ENCODE measurements around the gene FAM110A. TPM values are rescaled to one million over a fixed set of nuclear protein-coding genes. Genes with fewer than 3 reads are reported as not detected.
"Not testable (repeated sequence)": the region's sequence is repeated elsewhere in the genome, so short reads cannot be mapped to it uniquely, and the experiment has no call there.

FAM110A gene
- total RNA-seq, 1 donor from 2014 or later = 7.1 TPM

DNA sequence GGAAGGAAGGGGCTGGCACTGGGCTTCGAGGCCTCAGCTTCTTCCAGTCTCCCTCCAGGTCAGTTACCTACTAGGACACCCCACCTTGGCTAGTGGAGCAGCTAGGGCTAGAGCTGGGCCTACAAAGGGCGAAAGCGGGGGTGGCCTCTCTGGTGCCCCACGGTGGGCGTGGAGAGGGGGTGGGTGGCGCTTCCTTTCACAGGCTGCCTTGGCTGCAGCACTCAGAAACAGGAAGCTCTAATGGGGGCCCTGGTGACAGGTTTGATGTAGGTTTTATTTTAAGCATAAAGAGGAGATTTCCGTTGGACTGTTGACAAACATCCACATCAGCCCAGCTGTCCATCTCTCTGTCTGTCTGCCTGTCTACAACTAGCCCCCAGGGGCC lies 13.4 kb downstream of the FAM110A start:
- DNase-seq (ENCODE audit: low read depth) = no peak
- peaks cover 17% of the 10 kb centered on the region for H3K36me3 ChIP-seq (ENCODE audit: control insufficient read depth, insufficient read depth, low read length)
- no peaks in the 10 kb centered on the region for H3K27me3 ChIP-seq (ENCODE audit: control insufficient read depth, insufficient read depth, low read length)
- FAIRE-seq = no peak
- H3K4me3 ChIP-seq (ENCODE audit: low read depth, low read length) = no peak overlapping the region
- TF ChIP-seq CTCF (IDR thresholded peaks at IDR 0.05; ENCODE audit: insufficient read depth, low read length, severe bottlenecking) = no peak

DNA sequence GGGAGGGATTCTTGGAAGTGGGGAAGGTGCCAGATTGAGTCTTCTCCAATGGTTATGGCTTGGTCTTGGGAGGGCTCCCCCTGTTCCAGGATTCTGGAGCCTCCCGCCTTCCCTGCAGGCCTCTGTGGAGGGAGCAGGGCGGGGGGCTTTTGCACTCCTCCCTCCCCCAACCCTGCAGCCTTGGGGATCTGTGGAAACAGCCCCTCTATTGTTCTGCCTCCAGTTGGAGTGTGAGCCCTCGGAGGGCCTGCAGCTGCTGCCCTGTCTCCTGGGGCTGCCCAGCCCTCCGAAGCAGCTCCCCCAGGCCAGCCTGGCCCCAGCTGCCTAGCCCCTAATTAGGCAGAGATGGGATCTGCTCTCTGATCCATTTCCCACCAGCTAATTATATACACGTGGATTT lies 14.7 kb downstream of the FAM110A start:
- no peak for TF ChIP-seq CTCF (IDR thresholded peaks at IDR 0.05; ENCODE audit: insufficient read depth, low read length, severe bottlenecking)
- DNase-seq (ENCODE audit: low read depth) (no peak), FAIRE-seq (no peak)
- Histone ChIP-seq H3K4me3 (ENCODE audit: low read depth, low read length) (no peak overlapping the region), H3K27me3 (ENCODE audit: control insufficient read depth, insufficient read depth, low read length) (no peaks in the 10 kb centered on the region), H3K36me3 (ENCODE audit: control insufficient read depth, insufficient read depth, low read length) (peaks cover 17% of the 10 kb centered on the region)

DNA sequence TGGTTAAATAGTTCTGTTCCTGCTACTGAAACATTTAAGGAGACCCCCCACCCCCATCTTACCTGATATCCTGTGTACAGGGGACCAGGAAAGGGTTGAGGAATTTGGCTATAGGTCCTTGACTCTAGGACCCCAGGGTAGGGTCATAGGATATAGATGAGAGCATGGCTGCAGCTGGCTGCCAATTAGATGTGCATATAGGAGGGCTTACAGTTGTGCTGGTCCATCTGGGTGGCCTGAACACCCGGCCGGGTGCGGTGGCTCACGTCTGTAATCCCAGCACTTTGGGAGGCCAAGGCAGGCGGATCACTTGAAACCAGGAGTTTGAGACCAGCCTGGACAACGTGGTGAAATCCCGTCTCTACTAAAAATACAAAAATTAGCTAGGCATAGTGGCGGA lies 15.2 kb downstream of the FAM110A start:
- not testable (repeated sequence) for H3K4me3 ChIP-seq (ENCODE audit: low read depth, low read length); DNase-seq (ENCODE audit: low read depth); FAIRE-seq; H3K27me3 ChIP-seq (ENCODE audit: control insufficient read depth, insufficient read depth, low read length)
- peaks cover 19% of the 10 kb centered on the region for H3K36me3 ChIP-seq (ENCODE audit: control insufficient read depth, insufficient read depth, low read length)

- FAIRE-seq (no peak), DNase-seq (ENCODE audit: low read depth) (no peak)
- H3K4me3 ChIP-seq (ENCODE audit: low read depth, low read length) = no peak overlapping the region
- no peaks in the 10 kb centered on the region for H3K27me3 ChIP-seq (ENCODE audit: control insufficient read depth, insufficient read depth, low read length)
- peaks cover 3% of the 10 kb centered on the region for H3K36me3 ChIP-seq (ENCODE audit: control insufficient read depth, insufficient read depth, low read length)
- TF ChIP-seq CTCF (IDR thresholded peaks at IDR 0.05; ENCODE audit: insufficient read depth, low read length, severe bottlenecking) = no peak
Measured at GRCh38 chr20:853406-853996, 20.0 kb downstream of the FAM110A start.

- Histone ChIP-seq H3K36me3 (ENCODE audit: control insufficient read depth, insufficient read depth, low read length) (peaks cover 2% of the 10 kb centered on the region), H3K27me3 (ENCODE audit: control insufficient read depth, insufficient read depth, low read length) (no peaks in the 10 kb centered on the region), H3K4me3 (ENCODE audit: low read depth, low read length) (no peak overlapping the region)
- FAIRE-seq (peak; percentile 77), DNase-seq (ENCODE audit: low read depth) (peak; percentile 59)
- no peak for TF ChIP-seq CTCF (IDR thresholded peaks at IDR 0.05; ENCODE audit: insufficient read depth, low read length, severe bottlenecking)
Measured at GRCh38 chr20:854601-855000, 21.1 kb downstream of the FAM110A start.

GRCh38 chr20:855466-856360 lies 22.2 kb downstream of the FAM110A start:
- peak; percentile 87 for DNase-seq (ENCODE audit: low read depth)
- no peak for FAIRE-seq
- H3K27me3 ChIP-seq (ENCODE audit: control insufficient read depth, insufficient read depth, low read length) = no peaks in the 10 kb centered on the region
- no peak for TF ChIP-seq CTCF (IDR thresholded peaks at IDR 0.05; ENCODE audit: insufficient read depth, low read length, severe bottlenecking)
- no peak overlapping the region for H3K4me3 ChIP-seq (ENCODE audit: low read depth, low read length)
- H3K36me3 ChIP-seq (ENCODE audit: control insufficient read depth, insufficient read depth, low read length) = peaks cover 2% of the 10 kb centered on the region
